ENCODE data around the gene PDE2A. TPM values are rescaled to one million over a fixed set of nuclear protein-coding genes. Genes with fewer than 3 reads are reported as not detected.
"Not testable (repeated sequence)": the region's sequence is repeated elsewhere in the genome, so short reads cannot be mapped to it uniquely, and the experiment has no call there.

Gene PDE2A
- total RNA-seq, 4 donors from 2014 or later = 13.8 to 185 (median 94.2) TPM

- DNase-seq = no peak
- no peak overlapping the region for H3K4me3 ChIP-seq
- H3K9me3 ChIP-seq = no peaks in the 10 kb centered on the region
- TF ChIP-seq CTCF (IDR thresholded peaks at IDR 0.05) = no peak
- no peak for TF ChIP-seq POLR2A (IDR thresholded peaks at IDR 0.05)
- no peak overlapping the region for H3K27ac ChIP-seq
- H3K4me1 ChIP-seq = no peaks in the 10 kb centered on the region
- no peaks in the 10 kb centered on the region for H3K36me3 ChIP-seq
- intact Hi-C loops (cut with DNase I; ENCODE audit: low total_unique reads) = no loop called here
- no peaks in the 10 kb centered on the region for H3K27me3 ChIP-seq
Measured at GRCh38 chr11:72556433-72556832, 117.8 kb downstream of the PDE2A start.

GRCh38 chr11:72555014-72555522 lies 119.2 kb downstream of the PDE2A start:
- H3K27ac ChIP-seq; H3K4me1 ChIP-seq; H3K9me3 ChIP-seq; DNase-seq; intact Hi-C loops (cut with DNase I; ENCODE audit: low total_unique reads); H3K4me3 ChIP-seq; H3K36me3 ChIP-seq; H3K27me3 ChIP-seq: not testable (repeated sequence)

GRCh38 chr11:72553706-72554105 lies 120.5 kb downstream of the PDE2A start:
- Histone ChIP-seq H3K36me3 (no peaks in the 10 kb centered on the region), H3K27ac (no peak overlapping the region), H3K4me1 (no peaks in the 10 kb centered on the region), H3K9me3 (no peaks in the 10 kb centered on the region), H3K4me3 (no peak overlapping the region), H3K27me3 (no peaks in the 10 kb centered on the region)
- DNase-seq = no peak
- TF ChIP-seq POLR2A (IDR thresholded peaks at IDR 0.05) = no peak
- TF ChIP-seq CTCF (IDR thresholded peaks at IDR 0.05) = no peak
- intact Hi-C loops (cut with DNase I; ENCODE audit: low total_unique reads) = no loop called here

GRCh38 chr11:72552399-72552910 lies 121.8 kb downstream of the PDE2A start:
- Histone ChIP-seq H3K27ac (no peak overlapping the region), H3K9me3 (no peaks in the 10 kb centered on the region), H3K4me1 (no peaks in the 10 kb centered on the region), H3K36me3 (no peaks in the 10 kb centered on the region), H3K27me3 (no peaks in the 10 kb centered on the region), H3K4me3 (no peak overlapping the region)
- DNase-seq = no peak
- no peak for TF ChIP-seq POLR2A (IDR thresholded peaks at IDR 0.05)
- intact Hi-C loops (cut with DNase I; ENCODE audit: low total_unique reads) = no loop called here

- Histone ChIP-seq H3K9me3 (no peaks in the 10 kb centered on the region), H3K4me1 (no peaks in the 10 kb centered on the region), H3K36me3 (no peaks in the 10 kb centered on the region), H3K4me3 (no peak overlapping the region), H3K27me3 (no peaks in the 10 kb centered on the region), H3K27ac (no peak overlapping the region)
- no peak for TF ChIP-seq CTCF (IDR thresholded peaks at IDR 0.05)
- DNase-seq = no peak
- intact Hi-C loops (cut with DNase I; ENCODE audit: low total_unique reads) = no loop called here
Measured at GRCh38 chr11:72551571-72551970, 122.7 kb downstream of the PDE2A start.

- intact Hi-C loops (cut with DNase I; ENCODE audit: low total_unique reads) = no loop called here
- TF ChIP-seq POLR2A (IDR thresholded peaks at IDR 0.05) (no peak), CTCF (IDR thresholded peaks at IDR 0.05) (no peak)
- no peaks in the 10 kb centered on the region for H3K9me3 ChIP-seq
Measured at GRCh38 chr11:72548463-72548862, 125.8 kb downstream of the PDE2A start.

More at GRCh38 chr11:72548463-72548862, 125.8 kb downstream of the PDE2A start:
- H3K36me3 ChIP-seq = no peaks in the 10 kb centered on the region
- no peaks in the 10 kb centered on the region for H3K27me3 ChIP-seq
- no peak overlapping the region for H3K4me3 ChIP-seq
- no peaks in the 10 kb centered on the region for H3K4me1 ChIP-seq
- DNase-seq = no peak
- H3K27ac ChIP-seq = no peak overlapping the region

Measured in uterus (tissue), 4 donors.